HCT116 (cell line): ENCODE data around the gene FBN1. TPM values are rescaled to one million over a fixed set of nuclear protein-coding genes. Genes with fewer than 3 reads are reported as not detected.

ENCODE experiments used
- ATAC-seq: fragments of 200-7000 bp; cut with Tn5 transposase; 2 replicates; pipeline ENCODE4 v1.9.1; 2020; ENCODE audit warnings: mild to moderate bottlenecking, moderate library complexity
- BruUV-seq: library from RNA; stranded (reverse); fragments of 400-500 nt; replicated peaks from 2 replicates; lab custom pipeline; 2021; lab: Mats Ljungman, UMichigan
- CTCF ChIA-PET: fragments of 300-600 bp; sonication (Branson Sonifier 250); formaldehyde crosslinking; loops from one replicate; lab custom pipeline; 2021; ENCODE audit warnings: antibody characterized with exemption; lab: Charles Lee
- POLR2A ChIA-PET: fragments of 300-600, 350-600 bp; sonication (Branson Sonifier 250); formaldehyde crosslinking; loops from one replicate; lab custom pipeline; 2021; ENCODE audit warnings: antibody characterized with exemption; lab: Charles Lee
- RAD21 ChIA-PET, 2 experiments: fragments of 300-600 bp; sonication (Branson Sonifier 250); formaldehyde crosslinking; loops; one replicate each; lab custom pipeline; 2023; ENCODE audit warnings: low total read pairs in 2 of 2; ENCODE audit not compliant: uncharacterized antibody in 2 of 2, unreplicated experiment in 2 of 2, low non-redundant PET in 1 of 2; lab: Charles Lee
- DNase-seq: peaks from one replicate; pipeline ENCODE4 v3.0.0-alpha.2; 2010; ENCODE audit warnings: low read depth, low spot score
- H2AFZ ChIP-seq: fragments of 200-600 bp; shearing (Covaris generic), sonication (generic); 2 replicates; pipeline ENCODE4 v1.6.1; 2017; ENCODE audit warnings: low read depth, mixed run types, mixed read lengths, antibody characterized with exemption, low read length; ENCODE audit not compliant: poor library complexity, severe bottlenecking
- H3K27ac ChIP-seq: 2 replicates; pipeline ENCODE4 v1.5.1; 2012; ENCODE audit warnings: low read depth, low read length
- H3K27me3 ChIP-seq: fragments of 200-600 bp; sonication (generic); 2 replicates; pipeline ENCODE4 v1.6.1; 2016; ENCODE audit warnings: mixed run types, low read length, mixed read lengths; ENCODE audit not compliant: insufficient read depth
- H3K36me3 ChIP-seq, 2 experiments: fragments of 200-500 bp in 1 of 2; fragments of 200-600 bp in 1 of 2; sonication (Bioruptor generic) in 1 of 2; sonication (generic) in 1 of 2; 2 replicates each; pipeline versions ENCODE4 v1.5.1 to v1.6.1; 2014 to 2016; ENCODE audit warnings: low read length in 2 of 2, inconsistent platforms in 1 of 2, mixed read lengths in 1 of 2, mixed run types in 1 of 2; ENCODE audit not compliant: insufficient read depth in 2 of 2, control insufficient read depth in 1 of 2
- H3K4me1 ChIP-seq, 2 experiments: fragments of 200-600 bp in 1 of 2; sonication (generic) in 1 of 2; 2 replicates each; pipeline versions ENCODE4 v1.5.1 to v1.6.1; 2012 to 2017; ENCODE audit warnings: low read length in 2 of 2, inconsistent platforms in 1 of 2, mild to moderate bottlenecking in 1 of 2, mixed read lengths in 1 of 2, mixed run types in 1 of 2, moderate library complexity in 1 of 2; ENCODE audit not compliant: insufficient read depth in 2 of 2, control insufficient read depth in 1 of 2
- H3K4me2 ChIP-seq: fragments of 200-600 bp; sonication (generic); 2 replicates; pipeline ENCODE4 v1.6.1; 2017; ENCODE audit warnings: mixed run types, low read length, mixed read lengths
- H3K4me3 ChIP-seq, 2 experiments: fragments of 200-600 bp in 1 of 2; sonication (generic) in 1 of 2; replicated peaks in 1 of 2; 2 replicates each; pipeline ENCODE4 v1.5.1; 2011 to 2016; ENCODE audit warnings: low read length in 2 of 2, control low read depth in 1 of 2, low read depth in 1 of 2, mild to moderate bottlenecking in 1 of 2, mixed read lengths in 1 of 2, mixed run types in 1 of 2
- H3K79me2 ChIP-seq: fragments of 200-600 bp; sonication (generic); 2 replicates; pipeline ENCODE4 v1.6.1; 2017; ENCODE audit warnings: mild to moderate bottlenecking, mixed run types, low read length, moderate library complexity, mixed read lengths; ENCODE audit not compliant: insufficient read depth
- H3K9ac ChIP-seq: fragments of 200-600 bp; sonication (generic); 2 replicates; pipeline ENCODE4 v1.6.1; 2016; ENCODE audit warnings: low read length, mixed read lengths
- H3K9me2 ChIP-seq: fragments of 200-600 bp; sonication (generic), shearing (Covaris generic); 2 replicates; pipeline ENCODE4 v1.6.1; 2017; ENCODE audit warnings: mixed run types, mild to moderate bottlenecking, moderate library complexity; ENCODE audit not compliant: insufficient read depth
- H3K9me3 ChIP-seq, 2 experiments: fragments of 200-500 bp in 1 of 2; fragments of 200-600 bp in 1 of 2; sonication (Bioruptor generic) in 1 of 2; sonication (generic) in 1 of 2; 2 replicates each; pipeline ENCODE4 v1.6.1; 2014 to 2017; ENCODE audit warnings: low read length in 2 of 2, mixed read lengths in 2 of 2, inconsistent platforms in 1 of 2, low read depth in 1 of 2, mild to moderate bottlenecking in 1 of 2, mixed run types in 1 of 2, moderate library complexity in 1 of 2; ENCODE audit not compliant: control insufficient read depth in 1 of 2, insufficient read depth in 1 of 2
- H4K20me1 ChIP-seq: fragments of 200-600 bp; sonication (generic), shearing (Covaris generic); 2 replicates; pipeline ENCODE4 v1.6.1; 2017; ENCODE audit warnings: mixed run types, mild to moderate bottlenecking, moderate library complexity; ENCODE audit not compliant: insufficient read depth
- ATF3 ChIP-seq: IDR thresholded peaks from 2 replicates; pipeline ENCODE4 v1.6.1; 2012
- CEBPB ChIP-seq: IDR thresholded peaks from 2 replicates; pipeline ENCODE4 v1.6.1; 2012; ENCODE audit warnings: low read depth
- ELF1 ChIP-seq: IDR thresholded peaks from 2 replicates; pipeline ENCODE4 v1.6.1; 2012; ENCODE audit warnings: low read depth, borderline replicate concordance
- EZH2 ChIP-seq: fragments of 200-600 bp; sonication (generic); IDR thresholded peaks from 2 replicates; pipeline ENCODE4 v1.6.1; 2017; ENCODE audit warnings: antibody characterized with exemption, mixed run types
- EZH2phosphoT487 ChIP-seq: fragments of 200-600 bp; IDR thresholded peaks from 2 replicates; pipeline ENCODE4 v1.6.1; 2018; ENCODE audit warnings: antibody characterized with exemption, borderline replicate concordance
- FOSL1 ChIP-seq: IDR thresholded peaks from 2 replicates; pipeline ENCODE4 v1.6.1; 2012; ENCODE audit warnings: low read depth
- POLR2A ChIP-seq: IDR thresholded peaks from 2 replicates; pipeline ENCODE4 v1.7.0; 2011; ENCODE audit warnings: borderline replicate concordance; ENCODE audit not compliant: insufficient read depth, insufficient read length; ENCODE audit errors: extremely low read depth
- POLR2AphosphoS5 ChIP-seq: IDR thresholded peaks from 2 replicates; pipeline ENCODE4 v1.6.1; 2011; ENCODE audit warnings: mild to moderate bottlenecking, low read depth, low read length, moderate library complexity
- RAD21 ChIP-seq: IDR thresholded peaks from 2 replicates; pipeline ENCODE4 v1.6.1; 2012; ENCODE audit warnings: low read depth, mild to moderate bottlenecking
- REST ChIP-seq: IDR thresholded peaks from 2 replicates; pipeline ENCODE4 v1.6.1; 2012; ENCODE audit warnings: low read depth
- SIN3A ChIP-seq: IDR thresholded peaks from 2 replicates; pipeline ENCODE4 v1.6.1; 2012; ENCODE audit warnings: low read depth
- SP1 ChIP-seq: IDR thresholded peaks from 2 replicates; pipeline ENCODE4 v1.6.1; 2012; ENCODE audit warnings: low read depth
- TCF7L2 ChIP-seq: IDR thresholded peaks from 2 replicates; pipeline ENCODE4 v1.7.0; 2011; ENCODE audit warnings: borderline replicate concordance, inconsistent platforms; ENCODE audit not compliant: insufficient read depth, insufficient read length; ENCODE audit errors: extremely low read depth
- YY1 ChIP-seq: IDR thresholded peaks from 2 replicates; pipeline ENCODE4 v1.6.1; 2011; ENCODE audit warnings: low read length, low read depth, moderate library complexity, mild to moderate bottlenecking; ENCODE audit not compliant: insufficient replicate concordance; ENCODE audit errors: extremely low read depth
- ZFX ChIP-seq: fragments of 450-650 bp; IDR thresholded peaks from 2 replicates; pipeline ENCODE4 v1.6.1; 2017
- intact Hi-C: fragments of 100-400 bp; cut with micrococcal nuclease; formaldehyde crosslinking; loops from 2 replicates; pipeline ENCODE4 v1.10.0; 2022
- total RNA-seq: library from RNA; stranded (reverse); gene quantifications from one replicate; pipeline ENCODE4 v1.2.1, GENCODE V29; 2021; ENCODE audit not compliant: unreplicated experiment
- TF ChIP-seq, protein P1 (sequence below), 3 experiments: fragments of 200-600 bp in 1 of 3; sonication (generic) in 1 of 3; IDR thresholded peaks in 2 of 3; conservative IDR thresholded peaks in 1 of 3; 2 replicates each; pipeline ENCODE4 v1.5.1; 2012 to 2017; ENCODE audit warnings: low read depth in 2 of 3, low read length in 2 of 3, antibody characterized with exemption in 1 of 3, borderline replicate concordance in 1 of 3, control low read depth in 1 of 3, mild to moderate bottlenecking in 1 of 3, mixed read lengths in 1 of 3, mixed run types in 1 of 3, moderate library complexity in 1 of 3; ENCODE audit not compliant: insufficient read depth in 1 of 3

Gene FBN1
- total RNA-seq, 1 experiment from 2014 or later: 1.7 TPM

DNA sequence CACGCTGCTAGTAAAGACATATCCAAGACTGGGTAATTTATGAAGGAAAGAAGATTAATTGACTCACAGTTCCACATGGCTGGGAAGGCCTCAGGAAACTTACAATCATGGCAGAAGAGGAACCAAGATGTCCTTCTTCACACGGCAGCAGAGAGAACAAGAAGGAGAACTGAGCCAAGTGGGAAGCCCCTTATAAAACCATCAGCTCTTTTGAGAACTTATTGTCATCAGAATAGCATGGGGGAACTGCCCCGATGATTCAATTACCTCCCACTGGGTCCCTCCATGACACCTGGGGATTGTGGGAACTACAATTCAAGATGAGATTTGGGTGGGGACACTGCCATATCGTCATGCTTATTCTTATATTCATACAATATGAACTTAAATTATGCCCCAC, 265.3 kb downstream of the FBN1 start:
- ChIA-PET RAD21 (no interaction called here), POLR2A (no interaction called here), CTCF (interaction anchor here (0.6 kb wide), 1 partner anchor 29 kb away, joined by 3 read pairs; no protein-coding TSS in a partner anchor)
- H3K27ac ChIP-seq: no peak overlapping the region
- BruUV-seq: no TSS peak
- no peak overlapping the region for H3K4me3 ChIP-seq
- no peak for TF ChIP-seq YY1
- no peaks in the 10 kb centered on the region for H4K20me1 ChIP-seq
- H3K9me2 ChIP-seq: no peaks in the 10 kb centered on the region
- no peaks in the 10 kb centered on the region for H3K27me3 ChIP-seq
- H3K4me2 ChIP-seq: no peak overlapping the region
- H3K4me1 ChIP-seq: peaks cover 3 to 11% of the 10 kb centered on the region in 2 experiments; a peak in 3 of 4 replicates
- DNase-seq: no peak
- intact Hi-C loops: no loop called here
- H3K9ac ChIP-seq: no peak overlapping the region
- H3K79me2 ChIP-seq: no peaks in the 10 kb centered on the region
- no peaks in the 10 kb centered on the region for H3K9me3 ChIP-seq
- no peaks in the 10 kb centered on the region for H3K36me3 ChIP-seq
- H2AFZ ChIP-seq: no peak overlapping the region
- no peak for ATAC-seq

DNA sequence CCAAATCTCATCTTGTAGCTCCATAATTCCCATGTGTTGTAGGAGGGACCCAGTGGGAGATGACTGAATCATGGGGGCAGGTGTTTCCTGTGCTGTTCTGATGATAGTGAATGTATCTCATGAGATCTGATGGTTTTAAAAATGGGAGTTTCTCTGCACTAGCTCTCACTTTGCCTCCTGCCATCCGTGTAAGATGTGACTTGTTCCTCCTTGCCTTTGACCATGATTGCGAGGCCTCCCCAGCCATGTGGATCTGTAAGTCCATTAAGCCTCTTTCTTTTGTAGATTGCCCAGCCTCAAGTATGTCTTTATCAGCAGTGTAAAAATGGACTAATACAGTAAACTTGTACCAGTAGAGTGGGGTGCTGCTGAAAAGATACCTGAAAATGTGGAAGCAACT, 269.7 kb downstream of the FBN1 start:
- intact Hi-C loops: no loop called here
- TF ChIP-seq EZH2 (no peak), TCF7L2 (no peak), SP1 (no peak), ELF1 (no peak), EZH2phosphoT487 (no peak), REST (no peak), YY1 (no peak), SIN3A (no peak), ATF3 (no peak), POLR2A (no peak), POLR2AphosphoS5 (no peak), FOSL1 (no peak), ZFX (no peak), RAD21 (no peak), CEBPB (no peak)
- TF ChIP-seq, protein P1, sequence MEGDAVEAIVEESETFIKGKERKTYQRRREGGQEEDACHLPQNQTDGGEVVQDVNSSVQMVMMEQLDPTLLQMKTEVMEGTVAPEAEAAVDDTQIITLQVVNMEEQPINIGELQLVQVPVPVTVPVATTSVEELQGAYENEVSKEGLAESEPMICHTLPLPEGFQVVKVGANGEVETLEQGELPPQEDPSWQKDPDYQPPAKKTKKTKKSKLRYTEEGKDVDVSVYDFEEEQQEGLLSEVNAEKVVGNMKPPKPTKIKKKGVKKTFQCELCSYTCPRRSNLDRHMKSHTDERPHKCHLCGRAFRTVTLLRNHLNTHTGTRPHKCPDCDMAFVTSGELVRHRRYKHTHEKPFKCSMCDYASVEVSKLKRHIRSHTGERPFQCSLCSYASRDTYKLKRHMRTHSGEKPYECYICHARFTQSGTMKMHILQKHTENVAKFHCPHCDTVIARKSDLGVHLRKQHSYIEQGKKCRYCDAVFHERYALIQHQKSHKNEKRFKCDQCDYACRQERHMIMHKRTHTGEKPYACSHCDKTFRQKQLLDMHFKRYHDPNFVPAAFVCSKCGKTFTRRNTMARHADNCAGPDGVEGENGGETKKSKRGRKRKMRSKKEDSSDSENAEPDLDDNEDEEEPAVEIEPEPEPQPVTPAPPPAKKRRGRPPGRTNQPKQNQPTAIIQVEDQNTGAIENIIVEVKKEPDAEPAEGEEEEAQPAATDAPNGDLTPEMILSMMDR (IDR thresholded peaks at IDR 0.05 in 2 of 3, conservative IDR thresholded peaks at IDR 0.05 in 1 of 3; ENCODE audit: borderline replicate concordance in 1 of 3, insufficient read depth in 1 of 3, low read depth in 2 of 3, low read length in 2 of 3): no peak

More for the DNA sequence above, 269.7 kb downstream of the FBN1 start:
- CTCF ChIA-PET: no interaction called here
- H3K9me2 ChIP-seq: 0 out of 2 replicates have a peak, but pooled peaks cover 4% of the 10 kb centered on the region
- H3K27ac ChIP-seq: no peak overlapping the region
- RAD21 ChIA-PET: no interaction called here
- H3K9me3 ChIP-seq: no peaks in the 10 kb centered on the region
- H3K27me3 ChIP-seq: no peaks in the 10 kb centered on the region
- no TSS peak for BruUV-seq
- no peak overlapping the region for H3K4me2 ChIP-seq
- H2AFZ ChIP-seq: no peak overlapping the region
- ATAC-seq (no peak), DNase-seq (no peak)
- H3K4me1 ChIP-seq: peaks cover 0 to 9% of the 10 kb centered on the region in 2 experiments; a peak in 2 of 4 replicates
- H3K36me3 ChIP-seq: no peaks in the 10 kb centered on the region
- no peak overlapping the region for H3K4me3 ChIP-seq
- POLR2A ChIA-PET: no interaction called here
- no peak overlapping the region for H3K9ac ChIP-seq
- no peaks in the 10 kb centered on the region for H4K20me1 ChIP-seq
- H3K79me2 ChIP-seq: no peaks in the 10 kb centered on the region
